ENCODE data around the gene NTRK1.

DNA sequence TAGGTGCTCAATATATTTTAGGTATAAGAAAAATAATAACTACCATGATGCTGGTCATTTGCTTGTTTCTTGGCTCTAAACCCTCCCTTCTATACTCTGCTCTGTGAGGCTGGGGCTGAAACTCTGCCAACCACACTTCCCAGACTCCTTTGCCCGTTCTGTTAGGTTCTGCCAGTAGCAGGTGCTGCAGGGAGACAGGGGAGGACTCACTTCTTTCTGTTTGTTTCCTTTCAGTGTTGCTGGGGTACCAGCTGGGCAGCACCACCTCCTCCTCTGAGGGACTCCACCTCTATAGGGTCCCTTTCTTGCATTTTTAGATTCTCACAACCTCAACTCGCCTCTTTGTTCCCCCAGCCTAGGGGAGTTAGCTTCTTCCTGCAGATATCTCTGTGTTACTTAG is 27.1 kb upstream of the NTRK1 start:
- TF ChIP-seq, protein P1, sequence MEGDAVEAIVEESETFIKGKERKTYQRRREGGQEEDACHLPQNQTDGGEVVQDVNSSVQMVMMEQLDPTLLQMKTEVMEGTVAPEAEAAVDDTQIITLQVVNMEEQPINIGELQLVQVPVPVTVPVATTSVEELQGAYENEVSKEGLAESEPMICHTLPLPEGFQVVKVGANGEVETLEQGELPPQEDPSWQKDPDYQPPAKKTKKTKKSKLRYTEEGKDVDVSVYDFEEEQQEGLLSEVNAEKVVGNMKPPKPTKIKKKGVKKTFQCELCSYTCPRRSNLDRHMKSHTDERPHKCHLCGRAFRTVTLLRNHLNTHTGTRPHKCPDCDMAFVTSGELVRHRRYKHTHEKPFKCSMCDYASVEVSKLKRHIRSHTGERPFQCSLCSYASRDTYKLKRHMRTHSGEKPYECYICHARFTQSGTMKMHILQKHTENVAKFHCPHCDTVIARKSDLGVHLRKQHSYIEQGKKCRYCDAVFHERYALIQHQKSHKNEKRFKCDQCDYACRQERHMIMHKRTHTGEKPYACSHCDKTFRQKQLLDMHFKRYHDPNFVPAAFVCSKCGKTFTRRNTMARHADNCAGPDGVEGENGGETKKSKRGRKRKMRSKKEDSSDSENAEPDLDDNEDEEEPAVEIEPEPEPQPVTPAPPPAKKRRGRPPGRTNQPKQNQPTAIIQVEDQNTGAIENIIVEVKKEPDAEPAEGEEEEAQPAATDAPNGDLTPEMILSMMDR (IDR thresholded peaks at IDR 0.05), result no peak
- TF ChIP-seq POLR2A (IDR thresholded peaks at IDR 0.05), result no peak

All from lower leg skin (tissue), 3 donors.